Activated effector memory CD4-positive, alpha-beta T cell treated with Interleukin-2 at 50 U/mL for 16 hours (primary cell): ENCODE data around the gene DCPS.

Experiments used
- DNase-seq: peaks from one replicate; pipeline ENCODE4 v3.0.0-alpha.2; 2020

The DCPS gene

GRCh38 chr11:126328938-126329643 lies 25.2 kb downstream of the DCPS start:
- DNase-seq, result no peak

GRCh38 chr11:126329644-126330211 lies 25.9 kb downstream of the DCPS start:
- no peak for DNase-seq

- no peak for DNase-seq
Observed at GRCh38 chr11:126331286-126331685, 27.4 kb downstream of the DCPS start.

GRCh38 chr11:126332221-126332711 lies 28.4 kb downstream of the DCPS start:
- DNase-seq, result no peak

GRCh38 chr11:126333142-126333541 lies 29.3 kb downstream of the DCPS start:
- no peak for DNase-seq

- DNase-seq, result no peak
Observed at GRCh38 chr11:126334659-126335462, 31.0 kb downstream of the DCPS start.

- no peak for DNase-seq
Observed at GRCh38 chr11:126335463-126335760, 31.6 kb downstream of the DCPS start.

GRCh38 chr11:126336138-126336541 lies 32.3 kb downstream of the DCPS start:
- no peak for DNase-seq

- DNase-seq, result no peak
Observed at GRCh38 chr11:126336671-126337101, 32.8 kb downstream of the DCPS start.

- DNase-seq, result no peak
Observed at GRCh38 chr11:126337126-126337473, 33.2 kb downstream of the DCPS start.

- no peak for DNase-seq
Observed at GRCh38 chr11:126337474-126338241, 33.8 kb downstream of the DCPS start.

GRCh38 chr11:126338346-126339055 lies 34.6 kb downstream of the DCPS start:
- no peak for DNase-seq

GRCh38 chr11:126339073-126339862 lies 35.4 kb downstream of the DCPS start:
- no peak for DNase-seq

- no peak for DNase-seq
Observed at GRCh38 chr11:126339863-126340434, 36.1 kb downstream of the DCPS start.

- DNase-seq, result no peak
Observed at GRCh38 chr11:126340960-126341606, 37.2 kb downstream of the DCPS start.

GRCh38 chr11:126341760-126342161 lies 37.9 kb downstream of the DCPS start:
- no peak for DNase-seq

- no peak for DNase-seq
Observed at GRCh38 chr11:126343051-126343450, 39.2 kb downstream of the DCPS start.

GRCh38 chr11:126344141-126345080 lies 40.6 kb downstream of the DCPS start:
- no peak for DNase-seq

GRCh38 chr11:126345283-126345682 lies 41.4 kb downstream of the DCPS start:
- no peak for DNase-seq
